Heart left ventricle (tissue), 16 donors: ENCODE measurements around the gene CACNA1G. TPM values are rescaled to one million over a fixed set of nuclear protein-coding genes. Genes with fewer than 3 reads are reported as not detected.

ENCODE experiments used
- ATAC-seq, 4 donors: fragments of 200-7000 bp; cut with Tn5 transposase; one replicate each; pipeline ENCODE4 v1.9.1; 2020 to 2022; ENCODE audit warnings: moderate library complexity in 4 of 4, mild to moderate bottlenecking in 3 of 4, moderate number of reproducible peaks in 1 of 4
- DNase-seq, 5 donors: peaks; one replicate each; pipeline ENCODE4 v3.0.0-alpha.2; 2020
- H3K27ac ChIP-seq, 12 donors: fragments of 200-600 bp; sonication (generic) in 4 of 12; one replicate each; pipeline versions ENCODE4 v1.5.0 to v1.8.0; 2016 to 2022; ENCODE audit warnings: mild to moderate bottlenecking in 2 of 12
- H3K27me3 ChIP-seq, 9 donors: fragments of 200-600 bp; sonication (generic) in 2 of 9; one replicate each; pipeline versions ENCODE4 v1.5.1 to v1.8.0; 2016 to 2022; ENCODE audit warnings: mild to moderate bottlenecking in 3 of 9
- H3K36me3 ChIP-seq, 9 donors: fragments of 200-600 bp; sonication (generic) in 2 of 9; one replicate each; pipeline versions ENCODE4 v1.5.0 to v1.8.0; 2018 to 2022; ENCODE audit warnings: mild to moderate bottlenecking in 2 of 9
- H3K4me1 ChIP-seq, 12 donors: fragments of 200-600 bp; sonication (generic) in 4 of 12; one replicate each; pipeline versions ENCODE4 v1.5.0 to v1.8.0; 2016 to 2022; ENCODE audit warnings: mild to moderate bottlenecking in 3 of 12
- H3K4me3 ChIP-seq, 12 donors: fragments of 200-600 bp; sonication (generic) in 4 of 12; one replicate each; pipeline versions ENCODE4 v1.5.0 to v1.8.0; 2017 to 2022; ENCODE audit warnings: mild to moderate bottlenecking in 9 of 12, moderate library complexity in 4 of 12
- H3K9me3 ChIP-seq, 12 donors: fragments of 200-600 bp; sonication (generic) in 4 of 12; one replicate each; pipeline versions ENCODE4 v1.5.0 to v1.8.0; 2016 to 2022; ENCODE audit warnings: mild to moderate bottlenecking in 1 of 12
- CTCF ChIP-seq, 12 donors: fragments of 200-600 bp; sonication (generic) in 4 of 12; IDR thresholded peaks; one replicate each; pipeline versions ENCODE4 v1.5.0 to v1.8.0; 2018 to 2022; ENCODE audit warnings: antibody characterized with exemption in 12 of 12, mild to moderate bottlenecking in 5 of 12
- POLR2A ChIP-seq, 2 donors: fragments of 450-650 bp; IDR thresholded peaks; one replicate each; pipeline ENCODE4 v1.6.1; 2017; ENCODE audit warnings: antibody characterized with exemption in 2 of 2, mild to moderate bottlenecking in 2 of 2, moderate library complexity in 2 of 2
- WGBS, 4 donors: extraction: QIAGEN DNeasy Blood & Tissue Kit in 2 of 4; methylation state at CpG; one replicate each; pipeline versions ENCODE4 v1.1.5 to v1.1.7; 2013 to 2018; 5-methylcytosine and 5-hydroxymethylcytosine counted together
- intact Hi-C, 10 donors: fragments of 100-400 bp; cut with DNase I; formaldehyde crosslinking; loops; one replicate each; pipeline versions ENCODE4 v1.11.1 to v1.14.2; 2022
- polyA plus RNA-seq, 2 donors: library from polyadenylated mRNA; stranded (reverse); fragments of 200-250 nt; gene quantifications; one replicate each; pipeline ENCODE4 v1.2.3, GENCODE V29; 2013
- total RNA-seq, 9 donors: library from RNA; depleted of rRNA in 2 of 9; stranded (reverse); fragments of >200 nt in 2 of 9; fragmentation: NEBNext Ultra II Directional in 3 of 9; extraction: Animal tissue kit (Norgen Biotek cat#: 25700) in 3 of 9; gene quantifications; one replicate each; pipeline versions ENCODE4 v1.1.0 to v1.2.4, GENCODE V29; 2016 to 2023
- donor health status: ischemic (EF 13 %, LVEDD 7.1; RV severe dilation, severe dysfunction).
- donor health status: healthy with polysubstance abuse.
- donor health status: DM: no; HTN: yes; CAD: no.
- donor health status: DM: no; HTN: no; CAD: no.
- donor health status: ischemic (EF 25% LVEDD 6.9; RV normal size, moderate dysfunction).
- donor health status: ischemic (EF 25% LVEDD 5.7; RV mildly dilated, moderate dysfunction).
- donor health status: healthy.
- donor health status: DM: yes; HTN: yes; CAD: no.
- donor health status: ischemic (EF 35%, LVEDD 5.7; RV mildly dilated, moderate dysfunction).
- donor health status: nonischemic (EF 11% LVEDD 7.7; RV severe dilation, severe dysfunction).
- donor health status: DM: yes; HTN: yes; CAD: no.
- donor health status: PGD.
- donor health status: ischemic (EF 29% LVEDD 5.4; RV normal size, mild dysfunction).
- donor health status: nonischemic (EF 23%, LVEDD 6.1; RV moderate dilation, normal function).

The CACNA1G gene
- total and polyA plus RNA-seq, 11 donors = 0.02 to 0.48 (median 0.13) TPM; not detected in 1

GRCh38 chr17:50609380-50610074, 49.0 kb downstream of the CACNA1G start:
- Histone ChIP-seq H3K4me1 (peaks cover 3 to 21% (median 13%) of the 10 kb centered on the region in 12 donors), H3K27me3 (peaks cover 0 to 23% (median 2%) of the 10 kb centered on the region in 9 donors), H3K27ac (no peak overlapping the region), H3K4me3 (no peak overlapping the region), H3K9me3 (no peaks in the 10 kb centered on the region), H3K36me3 (no peaks in the 10 kb centered on the region)
- 86 to 90% (median 88%) methylated on average over 20 to 24 of the region's 24 CpGs for WGBS, 4 donors
- ATAC-seq (no peak), DNase-seq (no peak)
- no peak for TF ChIP-seq CTCF (IDR thresholded peaks at IDR 0.05)
- TF ChIP-seq POLR2A (IDR thresholded peaks at IDR 0.05) = no peak
- intact Hi-C loops = loop anchor here in 4 of 10 donors (5.0 kb wide), 3 partner anchors 52 to 127 kb away; no protein-coding TSS in a partner anchor

- Histone ChIP-seq H3K4me3 (no peak overlapping the region), H3K36me3 (no peaks in the 10 kb centered on the region), H3K4me1 (peaks cover 0 to 7% (median 0%) of the 10 kb centered on the region in 12 donors), H3K27ac (no peak overlapping the region), H3K27me3 (peaks cover 0 to 23% (median 0%) of the 10 kb centered on the region in 9 donors), H3K9me3 (no peaks in the 10 kb centered on the region)
- WGBS, 4 donors = 92 to 95% (median 94%) methylated on average over 6 of the region's 6 CpGs
- intact Hi-C loops = loop anchor here in 3 of 10 donors (2.0 to 5.0 kb wide), 3 partner anchors 59 to 129 kb away; partner anchors contain the start of gene SPATA20 (in 1 of the 3)
- no peak for ATAC-seq
- no peak for TF ChIP-seq POLR2A (IDR thresholded peaks at IDR 0.05)
- TF ChIP-seq CTCF (IDR thresholded peaks at IDR 0.05) = no peak
- no peak for DNase-seq
These were observed 51.1 kb downstream of the CACNA1G start for GRCh38 chr17:50611634-50612033.

- Histone ChIP-seq H3K36me3 (no peaks in the 10 kb centered on the region), H3K27me3 (peaks cover 0 to 23% (median 0%) of the 10 kb centered on the region in 9 donors), H3K4me1 (peaks cover 0 to 7% (median 0%) of the 10 kb centered on the region in 12 donors), H3K4me3 (no peak overlapping the region), H3K9me3 (no peaks in the 10 kb centered on the region), H3K27ac (no peak overlapping the region)
- DNase-seq (no peak), ATAC-seq (peak in 1 of 4 donors; percentile 7)
- WGBS, 4 donors = 82 to 98% (median 91%) methylated on average over 9 to 12 of the region's 12 CpGs
- TF ChIP-seq CTCF (IDR thresholded peaks at IDR 0.05) (no peak), POLR2A (IDR thresholded peaks at IDR 0.05) (no peak)
- intact Hi-C loops = loop anchor here in 3 of 10 donors (2.0 to 5.0 kb wide), 3 partner anchors 60 to 130 kb away; partner anchors contain the start of gene SPATA20 (in 1 of the 3)
These were observed 51.8 kb downstream of the CACNA1G start for GRCh38 chr17:50612281-50612680.
